Gastrocnemius medialis (tissue), 4 donors: ENCODE results near the gene RBFOX1.

Experiments used
- POLR2A ChIP-seq, 2 donors: fragments of 450-650 bp; IDR thresholded peaks; one replicate each; pipeline ENCODE4 v1.6.1; 2017; ENCODE audit warnings: antibody characterized with exemption in 2 of 2, mild to moderate bottlenecking in 2 of 2, moderate library complexity in 2 of 2
- TF ChIP-seq, protein P1 (sequence below), 5 experiments: fragments of 450-650 bp in 3 of 5; fragments of 200-600 bp in 2 of 5; sonication (generic) in 2 of 5; IDR thresholded peaks in 4 of 5; conservative IDR thresholded peaks in 1 of 5; 1 replicate in 4 of 5; 2 replicates in 1 of 5; pipeline ENCODE4 v1.5.1; 2016 to 2019; ENCODE audit warnings: antibody characterized with exemption in 5 of 5, mild to moderate bottlenecking in 3 of 5, moderate library complexity in 3 of 5

DNA sequence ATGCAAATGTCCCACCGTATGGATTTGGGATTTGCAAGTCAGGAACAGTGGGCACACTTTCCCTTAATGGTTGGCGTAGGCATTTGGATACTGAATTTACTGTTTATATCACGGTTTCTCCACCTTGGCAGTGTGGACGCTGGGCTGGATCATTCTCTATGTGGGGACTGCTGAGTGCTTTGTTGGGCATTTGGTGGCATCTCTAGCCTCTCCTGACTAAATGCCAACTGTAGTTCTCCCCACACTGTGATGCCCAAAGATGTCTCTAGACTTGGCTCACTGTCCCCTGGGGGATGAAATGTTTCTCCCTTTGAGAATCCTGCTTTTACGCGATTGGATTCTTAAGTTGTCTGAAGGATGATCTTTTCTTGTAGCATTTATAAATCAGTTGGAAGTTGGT is 49.0 kb downstream of the RBFOX1 start:
- TF ChIP-seq, protein P1, sequence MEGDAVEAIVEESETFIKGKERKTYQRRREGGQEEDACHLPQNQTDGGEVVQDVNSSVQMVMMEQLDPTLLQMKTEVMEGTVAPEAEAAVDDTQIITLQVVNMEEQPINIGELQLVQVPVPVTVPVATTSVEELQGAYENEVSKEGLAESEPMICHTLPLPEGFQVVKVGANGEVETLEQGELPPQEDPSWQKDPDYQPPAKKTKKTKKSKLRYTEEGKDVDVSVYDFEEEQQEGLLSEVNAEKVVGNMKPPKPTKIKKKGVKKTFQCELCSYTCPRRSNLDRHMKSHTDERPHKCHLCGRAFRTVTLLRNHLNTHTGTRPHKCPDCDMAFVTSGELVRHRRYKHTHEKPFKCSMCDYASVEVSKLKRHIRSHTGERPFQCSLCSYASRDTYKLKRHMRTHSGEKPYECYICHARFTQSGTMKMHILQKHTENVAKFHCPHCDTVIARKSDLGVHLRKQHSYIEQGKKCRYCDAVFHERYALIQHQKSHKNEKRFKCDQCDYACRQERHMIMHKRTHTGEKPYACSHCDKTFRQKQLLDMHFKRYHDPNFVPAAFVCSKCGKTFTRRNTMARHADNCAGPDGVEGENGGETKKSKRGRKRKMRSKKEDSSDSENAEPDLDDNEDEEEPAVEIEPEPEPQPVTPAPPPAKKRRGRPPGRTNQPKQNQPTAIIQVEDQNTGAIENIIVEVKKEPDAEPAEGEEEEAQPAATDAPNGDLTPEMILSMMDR (IDR thresholded peaks at IDR 0.05 in 4 of 5, conservative IDR thresholded peaks at IDR 0.05 in 1 of 5): no peak
- no peak for TF ChIP-seq POLR2A (IDR thresholded peaks at IDR 0.05)
